Suprapubic skin (tissue), 4 donors: ENCODE data around the gene RMC1. TPM values are rescaled to one million over a fixed set of nuclear protein-coding genes. Genes with fewer than 3 reads are reported as not detected.

Experiments used
- DNase-seq, 2 donors: peaks; one replicate each; pipeline ENCODE4 v3.0.0-alpha.2; 2019; ENCODE audit warnings: low spot score in 2 of 2
- H3K27ac ChIP-seq: fragments of 200-600 bp; sonication (generic); one replicate; pipeline ENCODE4 v1.5.1; 2019
- H3K27me3 ChIP-seq: fragments of 200-600 bp; sonication (generic); one replicate; pipeline ENCODE4 v1.5.1; 2019
- H3K36me3 ChIP-seq: fragments of 200-600 bp; sonication (generic); one replicate; pipeline ENCODE4 v1.5.1; 2019
- H3K4me1 ChIP-seq: fragments of 200-600 bp; sonication (generic); one replicate; pipeline ENCODE4 v1.5.1; 2019
- H3K4me3 ChIP-seq: fragments of 200-600 bp; sonication (generic); one replicate; pipeline ENCODE4 v1.5.1; 2019; ENCODE audit warnings: mild to moderate bottlenecking
- H3K9me3 ChIP-seq: fragments of 200-600 bp; sonication (generic); one replicate; pipeline ENCODE4 v1.5.1; 2019
- EP300 ChIP-seq: sonication (generic); formaldehyde crosslinking; IDR thresholded peaks from one replicate; pipeline ENCODE4 v1.6.1; 2017; ENCODE audit warnings: antibody characterized with exemption
- POLR2A ChIP-seq, 2 donors: fragments of 450-650 bp; IDR thresholded peaks; one replicate each; pipeline ENCODE4 v1.6.1; 2017; ENCODE audit warnings: antibody characterized with exemption in 2 of 2, mild to moderate bottlenecking in 2 of 2, moderate library complexity in 2 of 2
- POLR2AphosphoS5 ChIP-seq, 3 donors: sonication (generic); formaldehyde crosslinking; IDR thresholded peaks; one replicate each; pipeline ENCODE4 v1.6.1; 2017; ENCODE audit warnings: antibody characterized with exemption in 3 of 3
- WGBS: methylation state at CpG from one replicate; pipeline ENCODE4 v1.1.5; 2018; 5-methylcytosine and 5-hydroxymethylcytosine counted together
- total RNA-seq, 4 donors: library from RNA; depleted of rRNA; stranded (reverse); fragments of >200 nt; gene quantifications; one replicate each; pipeline ENCODE4 v1.1.0, GENCODE V29; 2016
- TF ChIP-seq, protein P1 (sequence below), 2 donors: fragments of 200-600 bp in 1 of 2; fragments of 450-650 bp in 1 of 2; sonication (generic) in 1 of 2; IDR thresholded peaks; one replicate each; pipeline ENCODE4 v1.5.1; 2016 to 2019; ENCODE audit warnings: antibody characterized with exemption in 2 of 2, mild to moderate bottlenecking in 1 of 2, moderate library complexity in 1 of 2

The RMC1 gene
- total RNA-seq, 4 donors from 2014 or later, result 18.7 to 26.4 (median 23.0) TPM

GRCh38 chr18:23494992-23495391 lies 8.3 kb upstream of the RMC1 start:
- Histone ChIP-seq H3K36me3 (no peaks in the 10 kb centered on the region), H3K27ac (no peak overlapping the region), H3K4me1 (peaks cover 7% of the 10 kb centered on the region), H3K27me3 (no peaks in the 10 kb centered on the region), H3K9me3 (no peaks in the 10 kb centered on the region), H3K4me3 (no peak overlapping the region)
- 71% methylated on average over 1 of the region's 1 CpG for WGBS
- no peak for TF ChIP-seq POLR2AphosphoS5 (IDR thresholded peaks at IDR 0.05)
- DNase-seq, result no peak

DNA sequence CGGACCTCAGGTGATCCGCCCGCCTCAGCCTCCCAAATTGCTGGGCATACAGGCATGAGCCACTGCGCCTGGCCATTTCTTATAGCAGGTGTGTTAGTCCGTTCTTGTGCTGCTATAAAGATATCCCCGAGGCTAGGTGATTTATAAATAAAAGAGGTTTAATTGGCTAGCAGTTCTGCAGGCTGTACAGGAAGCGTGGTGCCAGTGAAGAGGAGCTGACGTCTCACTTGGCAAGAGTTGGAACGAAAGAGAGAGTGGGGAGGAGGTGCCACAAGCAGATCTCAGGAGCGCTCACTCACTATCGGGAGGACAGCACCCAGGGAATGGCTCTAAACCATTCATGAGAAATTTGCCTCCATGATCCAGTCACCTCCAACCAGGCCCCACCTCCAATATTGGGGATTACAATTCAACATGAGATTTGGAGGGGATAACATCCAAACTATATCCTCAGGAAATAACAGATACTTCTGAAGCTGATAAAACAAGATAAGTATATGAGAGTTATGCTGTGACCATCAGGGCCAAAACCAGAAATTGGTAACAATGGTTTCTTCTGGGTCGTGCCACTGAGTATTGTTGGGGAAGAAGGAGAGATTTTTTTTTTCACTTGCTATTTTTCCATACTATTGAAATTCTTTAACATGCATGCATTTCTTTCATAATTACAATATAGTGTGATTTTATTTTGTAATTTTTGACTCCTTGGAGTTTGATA lies 7.4 kb upstream of the RMC1 start:
- WGBS, result 58% methylated on average over 12 of the region's 12 CpGs
- Histone ChIP-seq H3K4me3 (no peak overlapping the region), H3K27me3 (no peaks in the 10 kb centered on the region), H3K27ac (no peak overlapping the region), H3K9me3 (no peaks in the 10 kb centered on the region), H3K4me1 (peaks cover 7% of the 10 kb centered on the region), H3K36me3 (no peaks in the 10 kb centered on the region)
- DNase-seq, result no peak
- TF ChIP-seq POLR2AphosphoS5 (IDR thresholded peaks at IDR 0.05), result no peak
- no peak for TF ChIP-seq EP300
- TF ChIP-seq POLR2A (IDR thresholded peaks at IDR 0.05), result no peak
- TF ChIP-seq, protein P1, sequence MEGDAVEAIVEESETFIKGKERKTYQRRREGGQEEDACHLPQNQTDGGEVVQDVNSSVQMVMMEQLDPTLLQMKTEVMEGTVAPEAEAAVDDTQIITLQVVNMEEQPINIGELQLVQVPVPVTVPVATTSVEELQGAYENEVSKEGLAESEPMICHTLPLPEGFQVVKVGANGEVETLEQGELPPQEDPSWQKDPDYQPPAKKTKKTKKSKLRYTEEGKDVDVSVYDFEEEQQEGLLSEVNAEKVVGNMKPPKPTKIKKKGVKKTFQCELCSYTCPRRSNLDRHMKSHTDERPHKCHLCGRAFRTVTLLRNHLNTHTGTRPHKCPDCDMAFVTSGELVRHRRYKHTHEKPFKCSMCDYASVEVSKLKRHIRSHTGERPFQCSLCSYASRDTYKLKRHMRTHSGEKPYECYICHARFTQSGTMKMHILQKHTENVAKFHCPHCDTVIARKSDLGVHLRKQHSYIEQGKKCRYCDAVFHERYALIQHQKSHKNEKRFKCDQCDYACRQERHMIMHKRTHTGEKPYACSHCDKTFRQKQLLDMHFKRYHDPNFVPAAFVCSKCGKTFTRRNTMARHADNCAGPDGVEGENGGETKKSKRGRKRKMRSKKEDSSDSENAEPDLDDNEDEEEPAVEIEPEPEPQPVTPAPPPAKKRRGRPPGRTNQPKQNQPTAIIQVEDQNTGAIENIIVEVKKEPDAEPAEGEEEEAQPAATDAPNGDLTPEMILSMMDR (IDR thresholded peaks at IDR 0.05), result no peak

GRCh38 chr18:23498117-23498516 lies 5.2 kb upstream of the RMC1 start:
- Histone ChIP-seq H3K36me3 (no peaks in the 10 kb centered on the region), H3K9me3 (no peaks in the 10 kb centered on the region), H3K27me3 (no peaks in the 10 kb centered on the region), H3K27ac (no peak overlapping the region), H3K4me3 (no peak overlapping the region), H3K4me1 (peaks cover 14% of the 10 kb centered on the region)
- 91% methylated on average over 2 of the region's 2 CpGs for WGBS
- DNase-seq, result no peak
- TF ChIP-seq POLR2A (IDR thresholded peaks at IDR 0.05), result no peak
- TF ChIP-seq, protein P1 (IDR thresholded peaks at IDR 0.05), result no peak
- TF ChIP-seq EP300, result no peak

DNA sequence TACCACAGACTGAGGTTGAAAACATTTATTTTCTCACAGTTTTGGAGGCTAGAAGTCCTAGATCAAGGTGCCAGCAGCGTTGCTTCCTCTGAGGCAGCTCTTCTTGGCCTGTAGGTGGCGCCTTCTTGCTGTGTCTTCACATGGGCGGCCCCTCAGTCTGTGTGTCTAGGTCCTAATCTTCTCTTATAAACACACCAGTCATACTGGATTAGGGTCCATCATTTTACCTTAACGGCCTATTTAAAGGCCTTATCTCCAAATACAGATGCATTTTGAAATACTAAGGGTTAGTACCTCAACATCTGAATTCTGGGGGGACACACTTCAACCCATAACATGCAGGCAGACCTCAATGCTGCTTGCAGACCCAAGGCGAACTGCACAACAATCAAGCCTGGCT lies 4.4 kb upstream of the RMC1 start:
- H3K36me3 ChIP-seq, result no peaks in the 10 kb centered on the region
- TF ChIP-seq EP300, result no peak
- TF ChIP-seq, protein P1 (IDR thresholded peaks at IDR 0.05), result peak; percentile 28 to 87
- no peak for TF ChIP-seq POLR2A (IDR thresholded peaks at IDR 0.05)
- TF ChIP-seq POLR2AphosphoS5 (IDR thresholded peaks at IDR 0.05), result no peak
- H3K27ac ChIP-seq, result no peak overlapping the region
- DNase-seq, result peak in 1 of 2 donors; percentile 86
- peaks cover 15% of the 10 kb centered on the region for H3K4me1 ChIP-seq
- no peak overlapping the region for H3K4me3 ChIP-seq
- no peaks in the 10 kb centered on the region for H3K9me3 ChIP-seq
- WGBS, result 35% methylated on average over 5 of the region's 5 CpGs
- H3K27me3 ChIP-seq, result no peaks in the 10 kb centered on the region

- no peak overlapping the region for H3K27ac ChIP-seq
- TF ChIP-seq, protein P1 (IDR thresholded peaks at IDR 0.05), result no peak
- no peak for TF ChIP-seq POLR2AphosphoS5 (IDR thresholded peaks at IDR 0.05)
- TF ChIP-seq EP300, result no peak
- TF ChIP-seq POLR2A (IDR thresholded peaks at IDR 0.05), result no peak
- no peak overlapping the region for H3K4me3 ChIP-seq
- no peaks in the 10 kb centered on the region for H3K9me3 ChIP-seq
- H3K27me3 ChIP-seq, result no peaks in the 10 kb centered on the region
- WGBS, result 79% methylated on average over 11 of the region's 11 CpGs
- DNase-seq, result no peak
- no peaks in the 10 kb centered on the region for H3K36me3 ChIP-seq
- H3K4me1 ChIP-seq, result peaks cover 20% of the 10 kb centered on the region
Observed at GRCh38 chr18:23499291-23499781, 4.0 kb upstream of the RMC1 start.
